OCI-LY1 (cell line): ENCODE measurements around the gene OR51I2.

Experiments
- H2AFZ ChIP-seq: fragments of 200-600 bp; sonication (generic), shearing (Covaris generic); 2 replicates; pipeline ENCODE4 v1.6.0; 2014; ENCODE audit warnings: antibody characterized with exemption, mild to moderate bottlenecking, low read length
- H3F3A ChIP-seq: fragments of 200-600 bp; sonication (generic), shearing (Covaris generic); 2 replicates; pipeline ENCODE4 v1.6.0; 2014; ENCODE audit warnings: mild to moderate bottlenecking, antibody characterized with exemption, low read length, moderate library complexity; ENCODE audit not compliant: insufficient read depth
- H3K27ac ChIP-seq: fragments of 200-600 bp; sonication (generic); 2 replicates; pipeline ENCODE4 v1.5.1; 2014; ENCODE audit warnings: low read length, mixed run types, mild to moderate bottlenecking, low read depth; ENCODE audit not compliant: poor library complexity, severe bottlenecking
- H3K27me3 ChIP-seq: fragments of 200-600 bp; sonication (generic); 2 replicates; pipeline ENCODE4 v1.6.0; 2014; ENCODE audit warnings: antibody characterized with exemption, mild to moderate bottlenecking, low read length, moderate library complexity; ENCODE audit not compliant: insufficient read depth
- H3K36me3 ChIP-seq: fragments of 200-600 bp; sonication (generic); 2 replicates; pipeline ENCODE4 v1.6.1; 2014; ENCODE audit warnings: mild to moderate bottlenecking, antibody characterized with exemption, low read length, moderate library complexity, mixed read lengths; ENCODE audit not compliant: insufficient read depth
- H3K4me1 ChIP-seq: fragments of 200-600 bp; sonication (generic); 2 replicates; pipeline ENCODE4 v1.5.1; 2014; ENCODE audit warnings: mild to moderate bottlenecking, low read length, moderate library complexity; ENCODE audit not compliant: insufficient read depth, severe bottlenecking
- H3K4me2 ChIP-seq: fragments of 200-600 bp; sonication (generic), shearing (Covaris generic); 2 replicates; pipeline ENCODE4 v1.6.1; 2014; ENCODE audit warnings: low read length
- H3K4me3 ChIP-seq: fragments of 200-600 bp; sonication (generic); 2 replicates; pipeline ENCODE4 v1.5.1; 2014; ENCODE audit warnings: low read length, low read depth, mild to moderate bottlenecking, mixed read lengths; ENCODE audit not compliant: poor library complexity, severe bottlenecking
- H3K79me2 ChIP-seq: fragments of 200-600 bp; shearing (Covaris generic); 2 replicates; pipeline ENCODE4 v1.6.1; 2016; ENCODE audit warnings: mixed run types, low read length, mixed read lengths; ENCODE audit not compliant: insufficient read depth
- H3K9ac ChIP-seq: fragments of 200-600 bp; sonication (generic), shearing (Covaris generic); 2 replicates; pipeline ENCODE4 v1.6.1; 2014; ENCODE audit warnings: mild to moderate bottlenecking, low read length, mixed read lengths
- H3K9me2 ChIP-seq: fragments of 200-600 bp; sonication (generic), shearing (Covaris generic); 2 replicates; pipeline ENCODE4 v1.6.1; 2014; ENCODE audit warnings: low read depth, mild to moderate bottlenecking, low read length, mixed read lengths
- H3K9me3 ChIP-seq: fragments of 200-600 bp; shearing (Covaris generic); 2 replicates; pipeline ENCODE4 v1.6.1; 2014; ENCODE audit warnings: low read length, mixed read lengths
- H4K20me1 ChIP-seq: fragments of 200-600 bp; sonication (generic), shearing (Covaris generic); 2 replicates; pipeline ENCODE4 v1.6.0; 2016; ENCODE audit warnings: mild to moderate bottlenecking, low read length; ENCODE audit not compliant: insufficient read depth
- CTCF ChIP-seq: fragments of 200-600 bp; sonication (generic), shearing (Covaris generic); IDR thresholded peaks from 2 replicates; pipeline ENCODE4 v1.5.1; 2017; ENCODE audit warnings: mild to moderate bottlenecking, antibody characterized with exemption, low read length, moderate library complexity, mixed read lengths
- EZH2 ChIP-seq: fragments of 200-600 bp; sonication (generic), shearing (Covaris generic); IDR thresholded peaks from 2 replicates; pipeline ENCODE4 v1.8.0; 2017; ENCODE audit warnings: borderline replicate concordance, mixed run types, mild to moderate bottlenecking, antibody characterized with exemption, low read length, moderate library complexity, mixed read lengths

Gene OR51I2

GRCh38 chr11:5500393-5500801 is 51.3 kb downstream of the OR51I2 start:
- no peak overlapping the region for H3K4me2 ChIP-seq

GRCh38 chr11:5504403-5504921 is 55.3 kb downstream of the OR51I2 start:
- H3K9ac ChIP-seq: no peak overlapping the region

More at GRCh38 chr11:5500393-5500801, 51.3 kb downstream of the OR51I2 start:
- Histone ChIP-seq H3K27ac (no peak overlapping the region), H3K4me1 (no peaks in the 10 kb centered on the region), H2AFZ (no peak overlapping the region), H4K20me1 (no peaks in the 10 kb centered on the region), H3K79me2 (no peaks in the 10 kb centered on the region), H3F3A (no peaks in the 10 kb centered on the region), H3K27me3 (no peaks in the 10 kb centered on the region; the same call in 1 of the 2 replicates), H3K9me2 (no peaks in the 10 kb centered on the region), H3K4me3 (no peak overlapping the region), H3K9ac (no peak overlapping the region), H3K36me3 (no peaks in the 10 kb centered on the region), H3K9me3 (no peaks in the 10 kb centered on the region)
- no peak for TF ChIP-seq EZH2
- TF ChIP-seq CTCF: no peak

GRCh38 chr11:5505363-5506048 is 56.4 kb downstream of the OR51I2 start:
- no peak overlapping the region for H3K4me3 ChIP-seq
- H3K9ac ChIP-seq: no peak overlapping the region
- TF ChIP-seq EZH2 (no peak), CTCF (no peak)
- no peaks in the 10 kb centered on the region for H3K4me1 ChIP-seq
- H3K79me2 ChIP-seq: no peaks in the 10 kb centered on the region
- no peaks in the 10 kb centered on the region for H4K20me1 ChIP-seq
- no peaks in the 10 kb centered on the region for H3K9me2 ChIP-seq
- H3K27ac ChIP-seq: no peak overlapping the region
- H3F3A ChIP-seq: no peaks in the 10 kb centered on the region
- H3K27me3 ChIP-seq: no peaks in the 10 kb centered on the region; the same call in 1 of the 2 replicates
- H3K4me2 ChIP-seq: no peak overlapping the region
- H3K36me3 ChIP-seq: no peaks in the 10 kb centered on the region
- H2AFZ ChIP-seq: no peak overlapping the region
- no peaks in the 10 kb centered on the region for H3K9me3 ChIP-seq

More at GRCh38 chr11:5504403-5504921, 55.3 kb downstream of the OR51I2 start:
- no peaks in the 10 kb centered on the region for H3K36me3 ChIP-seq
- H3K79me2 ChIP-seq: no peaks in the 10 kb centered on the region
- no peaks in the 10 kb centered on the region for H3K4me1 ChIP-seq
- H3K9me3 ChIP-seq: no peaks in the 10 kb centered on the region
- no peak overlapping the region for H3K27ac ChIP-seq
- no peak overlapping the region for H3K4me2 ChIP-seq
- H3K4me3 ChIP-seq: no peak overlapping the region
- TF ChIP-seq EZH2: no peak
- no peak for TF ChIP-seq CTCF
- H2AFZ ChIP-seq: no peak overlapping the region
- no peaks in the 10 kb centered on the region for H3K9me2 ChIP-seq
- H3K27me3 ChIP-seq: no peaks in the 10 kb centered on the region; the same call in 1 of the 2 replicates
- no peaks in the 10 kb centered on the region for H4K20me1 ChIP-seq
- no peaks in the 10 kb centered on the region for H3F3A ChIP-seq
